ENCODE measurements around the gene HPS3. TPM values are rescaled to one million over a fixed set of nuclear protein-coding genes. Genes with fewer than 3 reads are reported as not detected.

Gene HPS3
- total RNA-seq, 1 donor from 2014 or later = 32.3 TPM

- Histone ChIP-seq H3F3A (ENCODE audit: low read depth) (no peaks in the 10 kb centered on the region), H3K9ac (no peak overlapping the region), H3K4me3 (no peak overlapping the region), H4K20me1 (ENCODE audit: low read depth) (no peaks in the 10 kb centered on the region), H3K79me2 (ENCODE audit: low read depth) (no peaks in the 10 kb centered on the region), H3K27me3 (no peaks in the 10 kb centered on the region), H3K4me2 (no peak overlapping the region), H2AFZ (replicated peaks) (no peak overlapping the region), H3K9me3 (ENCODE audit: low read depth) (no peaks in the 10 kb centered on the region), H3K27ac (no peak overlapping the region), H3K36me3 (no peaks in the 10 kb centered on the region), H3K4me1 (no peaks in the 10 kb centered on the region)
- H3K36me3 Mint-ChIP-seq = peaks cover 22% of the 10 kb centered on the region
- no peaks in the 10 kb centered on the region for H3K27me3 Mint-ChIP-seq (ENCODE audit: insufficient read depth, low read depth)
- no peak overlapping the region for H3K4me3 Mint-ChIP-seq
- DNase-seq (ENCODE audit: low spot score) = no peak
- H3K4me1 Mint-ChIP-seq = peaks cover 3% of the 10 kb centered on the region
- no peak overlapping the region for H3K27ac Mint-ChIP-seq
- no peaks in the 10 kb centered on the region for H3K9me3 Mint-ChIP-seq
- TF ChIP-seq EZH2phosphoT487 (IDR thresholded peaks at IDR 0.05) (no peak), CTCF (IDR thresholded peaks at IDR 0.05) (no peak), EZH2 (IDR thresholded peaks at IDR 0.05) (no peak)
Observed at GRCh38 chr3:149142682-149143081, 13.2 kb downstream of the HPS3 start.

GRCh38 chr3:149145356-149145755, 15.9 kb downstream of the HPS3 start:
- Mint-ChIP-seq H3K4me1 (peaks cover 3% of the 10 kb centered on the region), H3K27ac (no peak overlapping the region), H3K4me3 (no peak overlapping the region), H3K27me3 (ENCODE audit: insufficient read depth, low read depth) (no peaks in the 10 kb centered on the region), H3K9me3 (no peaks in the 10 kb centered on the region), H3K36me3 (peaks cover 29% of the 10 kb centered on the region)
- no peak overlapping the region for H3K4me3 ChIP-seq
- no peaks in the 10 kb centered on the region for H3K4me1 ChIP-seq
- H3K36me3 ChIP-seq = no peaks in the 10 kb centered on the region
- no peaks in the 10 kb centered on the region for H3K9me3 ChIP-seq (ENCODE audit: low read depth)
- no peak overlapping the region for H3K27ac ChIP-seq
- no peaks in the 10 kb centered on the region for H4K20me1 ChIP-seq (ENCODE audit: low read depth)
- no peaks in the 10 kb centered on the region for H3F3A ChIP-seq (ENCODE audit: low read depth)
- no peak overlapping the region for H2AFZ ChIP-seq (replicated peaks)
- TF ChIP-seq CTCF (IDR thresholded peaks at IDR 0.05) (no peak), EZH2 (IDR thresholded peaks at IDR 0.05) (no peak)
- no peaks in the 10 kb centered on the region for H3K79me2 ChIP-seq (ENCODE audit: low read depth)
- no peaks in the 10 kb centered on the region for H3K27me3 ChIP-seq
- no peak for DNase-seq (ENCODE audit: low spot score)
- H3K9ac ChIP-seq = no peak overlapping the region
- H3K4me2 ChIP-seq = no peak overlapping the region

DNA sequence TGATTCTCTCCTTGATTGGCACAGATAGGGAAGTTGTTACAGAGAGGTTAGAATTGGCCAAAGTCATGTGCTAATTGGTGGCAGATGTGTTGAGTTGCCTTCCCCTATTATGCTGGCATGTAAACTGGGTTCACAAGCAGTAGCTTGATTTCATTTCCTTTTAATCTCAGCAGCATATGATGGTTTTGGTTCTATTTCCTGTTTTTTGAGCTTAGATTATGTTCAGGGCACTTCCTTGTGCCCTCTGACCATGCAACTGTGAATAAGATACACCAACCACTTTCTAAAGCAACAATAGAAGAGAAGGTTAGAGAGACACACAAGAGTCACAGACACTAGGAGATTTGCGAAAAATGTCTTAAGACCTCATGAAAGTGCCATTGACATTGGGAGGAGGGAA, 16.5 kb downstream of the HPS3 start:
- Mint-ChIP-seq H3K4me1 (peaks cover 3% of the 10 kb centered on the region), H3K27ac (no peak overlapping the region), H3K4me3 (no peak overlapping the region), H3K36me3 (peaks cover 32% of the 10 kb centered on the region), H3K9me3 (no peaks in the 10 kb centered on the region), H3K27me3 (ENCODE audit: insufficient read depth, low read depth) (no peaks in the 10 kb centered on the region)
- Histone ChIP-seq H3K4me1 (no peaks in the 10 kb centered on the region), H4K20me1 (ENCODE audit: low read depth) (no peaks in the 10 kb centered on the region), H3K4me2 (no peak overlapping the region), H3K36me3 (no peaks in the 10 kb centered on the region), H2AFZ (replicated peaks) (no peak overlapping the region), H3K27ac (no peak overlapping the region), H3K9ac (no peak overlapping the region), H3K27me3 (no peaks in the 10 kb centered on the region), H3K4me3 (no peak overlapping the region), H3K79me2 (ENCODE audit: low read depth) (no peaks in the 10 kb centered on the region), H3F3A (ENCODE audit: low read depth) (no peaks in the 10 kb centered on the region), H3K9me3 (ENCODE audit: low read depth) (no peaks in the 10 kb centered on the region)
- TF ChIP-seq CTCF (IDR thresholded peaks at IDR 0.05) (no peak), EZH2phosphoT487 (IDR thresholded peaks at IDR 0.05) (no peak), EZH2 (IDR thresholded peaks at IDR 0.05) (no peak)
- no peak for DNase-seq (ENCODE audit: low spot score)

GRCh38 chr3:149150436-149150835, 21.0 kb downstream of the HPS3 start:
- TF ChIP-seq CTCF (IDR thresholded peaks at IDR 0.05) (no peak), EZH2 (IDR thresholded peaks at IDR 0.05) (no peak), EZH2phosphoT487 (IDR thresholded peaks at IDR 0.05) (no peak)
- no peaks in the 10 kb centered on the region for H4K20me1 ChIP-seq (ENCODE audit: low read depth)
- no peaks in the 10 kb centered on the region for H3K9me3 ChIP-seq (ENCODE audit: low read depth)
- no peak for DNase-seq (ENCODE audit: low spot score)
- no peak overlapping the region for H2AFZ ChIP-seq (replicated peaks)
- no peaks in the 10 kb centered on the region for H3K79me2 ChIP-seq (ENCODE audit: low read depth)
- peaks cover 19% of the 10 kb centered on the region for H3K36me3 Mint-ChIP-seq
- no peaks in the 10 kb centered on the region for H3K9me3 Mint-ChIP-seq
- H3K36me3 ChIP-seq = no peaks in the 10 kb centered on the region
- H3K27ac Mint-ChIP-seq = no peak overlapping the region
- no peaks in the 10 kb centered on the region for H3K27me3 Mint-ChIP-seq (ENCODE audit: insufficient read depth, low read depth)
- no peaks in the 10 kb centered on the region for H3F3A ChIP-seq (ENCODE audit: low read depth)
- H3K27ac ChIP-seq = no peak overlapping the region
- no peaks in the 10 kb centered on the region for H3K4me1 ChIP-seq
- H3K4me2 ChIP-seq = no peak overlapping the region
- H3K4me3 Mint-ChIP-seq = no peak overlapping the region
- no peaks in the 10 kb centered on the region for H3K27me3 ChIP-seq
- H3K9ac ChIP-seq = no peak overlapping the region
- H3K4me3 ChIP-seq = no peak overlapping the region
- H3K4me1 Mint-ChIP-seq = peaks cover 7% of the 10 kb centered on the region
